PFSK-1 (cell line): ENCODE results near the gene SLC2A4.

Source experiments
- FOXP2 ChIP-seq: optimal IDR thresholded peaks from 2 replicates; pipeline ENCODE3; 2011; ENCODE audit warnings: borderline replicate concordance, control low read depth, inconsistent platforms; ENCODE audit not compliant: insufficient read depth; ENCODE audit errors: extremely low read length, extremely low read depth
- POLR2AphosphoS5 ChIP-seq: IDR thresholded peaks from 2 replicates; pipeline ENCODE4 v1.6.1; 2012; ENCODE audit warnings: low read depth, mild to moderate bottlenecking, control low read depth, low read length, moderate library complexity
- SIN3A ChIP-seq: IDR thresholded peaks from 2 replicates; pipeline ENCODE4 v1.6.1; 2012; ENCODE audit warnings: mild to moderate bottlenecking, low read length, moderate library complexity, borderline replicate concordance; ENCODE audit not compliant: insufficient read depth
- TAF1 ChIP-seq: IDR thresholded peaks from 2 replicates; pipeline ENCODE4 v1.6.1; 2012; ENCODE audit warnings: low read length, control low read depth, borderline replicate concordance; ENCODE audit not compliant: insufficient read depth
- TF ChIP-seq, protein P1 (sequence below), 2 experiments: IDR thresholded peaks; 2 replicates each; pipeline versions ENCODE4 v1.6.1 to v1.8.0; 2011 to 2012; ENCODE audit warnings: low read depth in 2 of 2, low read length in 2 of 2, control low read depth in 1 of 2, inconsistent platforms in 1 of 2, mild to moderate bottlenecking in 1 of 2, moderate library complexity in 1 of 2; ENCODE audit not compliant: insufficient read depth in 1 of 2

Gene SLC2A4

DNA sequence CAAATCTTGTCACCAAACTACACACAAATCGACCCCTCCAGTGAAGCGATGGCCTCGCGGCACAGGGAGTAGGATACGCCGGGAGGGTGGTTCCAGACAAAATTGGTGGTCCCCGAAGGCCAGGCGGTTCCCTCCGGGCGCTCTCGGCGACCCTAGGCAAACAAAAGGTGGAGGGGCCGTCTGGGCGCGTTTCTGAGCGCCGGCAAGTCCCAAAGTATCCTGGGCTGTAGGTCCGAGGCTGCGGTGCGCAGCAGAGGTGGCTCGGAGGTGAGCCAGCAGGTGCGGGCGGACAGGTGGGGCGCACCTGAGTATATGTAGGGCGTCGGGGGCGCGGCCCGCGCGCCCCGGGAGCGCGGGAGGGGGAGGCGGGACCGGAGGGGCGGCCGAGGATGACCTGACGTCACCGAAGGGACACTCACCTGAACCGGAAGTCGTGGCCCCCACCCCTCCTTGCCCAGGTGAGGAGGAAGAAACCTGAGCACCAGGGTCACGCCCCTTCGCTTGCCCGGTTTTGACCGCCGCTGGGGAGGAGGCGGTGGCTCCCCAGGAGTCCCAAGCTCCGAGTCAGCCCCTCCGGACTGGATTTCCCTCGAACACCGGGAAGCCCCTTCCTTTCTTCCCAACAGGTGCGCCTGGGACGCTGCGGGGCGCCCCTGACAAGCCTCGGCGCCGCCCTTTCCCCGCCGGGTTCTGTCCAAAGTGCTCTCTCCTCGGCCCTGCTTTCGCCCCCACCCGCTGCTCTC lies 19.2 kb upstream of the SLC2A4 start, which contains the start of gene CLDN7:
TSS of gene CLDN7 (minus strand) at position 287 of the 743 bp plus-strand sequence. CDS start 435 bp downstream, outside the sequence.
- TF ChIP-seq, protein P1, sequence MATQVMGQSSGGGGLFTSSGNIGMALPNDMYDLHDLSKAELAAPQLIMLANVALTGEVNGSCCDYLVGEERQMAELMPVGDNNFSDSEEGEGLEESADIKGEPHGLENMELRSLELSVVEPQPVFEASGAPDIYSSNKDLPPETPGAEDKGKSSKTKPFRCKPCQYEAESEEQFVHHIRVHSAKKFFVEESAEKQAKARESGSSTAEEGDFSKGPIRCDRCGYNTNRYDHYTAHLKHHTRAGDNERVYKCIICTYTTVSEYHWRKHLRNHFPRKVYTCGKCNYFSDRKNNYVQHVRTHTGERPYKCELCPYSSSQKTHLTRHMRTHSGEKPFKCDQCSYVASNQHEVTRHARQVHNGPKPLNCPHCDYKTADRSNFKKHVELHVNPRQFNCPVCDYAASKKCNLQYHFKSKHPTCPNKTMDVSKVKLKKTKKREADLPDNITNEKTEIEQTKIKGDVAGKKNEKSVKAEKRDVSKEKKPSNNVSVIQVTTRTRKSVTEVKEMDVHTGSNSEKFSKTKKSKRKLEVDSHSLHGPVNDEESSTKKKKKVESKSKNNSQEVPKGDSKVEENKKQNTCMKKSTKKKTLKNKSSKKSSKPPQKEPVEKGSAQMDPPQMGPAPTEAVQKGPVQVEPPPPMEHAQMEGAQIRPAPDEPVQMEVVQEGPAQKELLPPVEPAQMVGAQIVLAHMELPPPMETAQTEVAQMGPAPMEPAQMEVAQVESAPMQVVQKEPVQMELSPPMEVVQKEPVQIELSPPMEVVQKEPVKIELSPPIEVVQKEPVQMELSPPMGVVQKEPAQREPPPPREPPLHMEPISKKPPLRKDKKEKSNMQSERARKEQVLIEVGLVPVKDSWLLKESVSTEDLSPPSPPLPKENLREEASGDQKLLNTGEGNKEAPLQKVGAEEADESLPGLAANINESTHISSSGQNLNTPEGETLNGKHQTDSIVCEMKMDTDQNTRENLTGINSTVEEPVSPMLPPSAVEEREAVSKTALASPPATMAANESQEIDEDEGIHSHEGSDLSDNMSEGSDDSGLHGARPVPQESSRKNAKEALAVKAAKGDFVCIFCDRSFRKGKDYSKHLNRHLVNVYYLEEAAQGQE (IDR thresholded peaks at IDR 0.05; ENCODE audit: insufficient read depth in 1 of 2, low read depth in 2 of 2, low read length in 2 of 2), result no peak
- no peak for TF ChIP-seq FOXP2
- TF ChIP-seq TAF1, result no peak
- TF ChIP-seq SIN3A, result no peak
- no peak for TF ChIP-seq POLR2AphosphoS5

DNA sequence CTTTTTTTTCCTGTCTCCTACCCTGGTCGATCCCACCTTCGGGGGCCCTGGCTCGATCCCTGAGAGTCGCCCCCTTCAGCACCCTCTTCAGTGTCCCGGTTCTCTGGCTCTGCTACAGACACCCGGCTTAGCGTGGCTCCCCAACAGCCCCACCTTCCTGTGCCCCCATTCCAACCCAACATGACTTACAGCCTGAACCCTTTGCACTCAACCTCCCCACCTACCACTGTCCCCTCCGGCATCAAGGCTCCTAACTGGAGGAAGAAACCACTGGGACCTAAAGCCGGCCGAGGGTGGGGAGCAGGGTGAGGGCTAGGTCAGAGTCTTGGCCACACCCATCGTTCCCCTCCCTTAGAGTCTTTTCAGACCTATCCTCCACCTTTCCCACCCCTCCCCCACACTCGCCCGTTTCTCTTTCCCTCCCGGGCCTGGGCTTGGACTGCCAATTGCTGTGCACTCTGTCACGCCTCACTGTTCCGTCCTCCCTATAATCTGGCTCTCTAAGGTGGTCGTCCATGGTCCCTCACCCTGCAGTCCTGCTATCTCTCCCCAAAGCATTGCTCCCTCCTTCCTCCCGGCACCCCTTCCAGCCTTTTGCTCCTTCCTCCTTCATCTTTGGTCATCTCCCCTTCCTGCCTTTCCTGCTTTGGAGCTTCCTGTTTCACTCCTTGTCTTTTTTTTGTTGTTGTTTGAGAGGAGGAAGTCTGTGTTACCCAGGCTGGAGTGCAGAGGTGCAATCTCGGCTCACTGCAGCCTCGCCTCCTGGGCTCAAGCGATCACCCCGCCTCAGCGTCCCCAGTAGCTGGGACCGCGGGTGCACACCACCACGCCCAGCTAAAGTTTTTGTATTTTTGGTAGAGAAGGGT lies 18.4 kb upstream of the SLC2A4 start:
- TF ChIP-seq, protein P1 (IDR thresholded peaks at IDR 0.05; ENCODE audit: insufficient read depth in 1 of 2, low read depth in 2 of 2, low read length in 2 of 2), result no peak
- TF ChIP-seq SIN3A (0 out of 2 replicates have a peak, but pooled peaks have one; percentile 60), TAF1 (peak; percentile 44; the same call in 1 of the 2 replicates), POLR2AphosphoS5 (no peak; the same call in 1 of the 2 replicates), FOXP2 (peak; percentile 12)

DNA sequence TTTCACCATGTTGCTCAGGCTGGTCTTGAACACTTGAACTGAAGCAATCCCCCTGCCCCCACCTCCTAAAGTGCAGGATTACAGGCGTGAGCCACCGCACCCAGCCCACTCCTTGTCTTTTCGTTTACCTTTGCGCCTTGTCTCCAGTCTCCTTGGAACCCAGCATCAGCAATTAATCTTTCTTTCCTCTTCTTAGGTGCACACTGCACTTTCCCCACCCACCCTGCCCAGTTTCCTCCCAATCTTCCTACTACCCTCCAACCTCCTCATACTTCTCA lies 17.8 kb upstream of the SLC2A4 start:
- TF ChIP-seq FOXP2 (peak; percentile 3), SIN3A (no peak), POLR2AphosphoS5 (no peak)
- TF ChIP-seq, protein P1 (IDR thresholded peaks at IDR 0.05; ENCODE audit: insufficient read depth in 1 of 2, low read depth in 2 of 2, low read length in 2 of 2), result no peak

DNA sequence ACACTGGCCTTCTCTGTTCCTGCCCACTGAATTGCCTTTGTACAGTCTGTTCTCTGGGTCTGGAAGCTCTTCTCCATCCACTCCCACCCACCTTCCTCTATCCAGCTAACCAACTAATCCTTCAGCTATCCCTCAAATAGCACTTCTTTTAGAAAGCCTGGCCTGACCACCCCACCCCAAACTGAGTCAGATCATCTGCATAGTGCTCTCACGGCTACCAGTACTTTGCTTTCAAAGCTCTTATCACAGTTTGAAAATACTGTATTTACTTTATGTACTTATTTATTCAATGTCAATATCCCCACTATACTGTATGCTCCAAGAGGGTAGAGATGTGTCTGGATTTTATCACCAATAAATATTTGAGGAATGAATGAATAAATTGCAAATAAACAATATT lies 14.7 kb upstream of the SLC2A4 start:
- TF ChIP-seq POLR2AphosphoS5 (no peak), SIN3A (no peak), FOXP2 (no peak), TAF1 (no peak)
- TF ChIP-seq, protein P1 (IDR thresholded peaks at IDR 0.05; ENCODE audit: insufficient read depth in 1 of 2, low read depth in 2 of 2, low read length in 2 of 2), result no peak
